ENCODE data around the gene PLCD4.

Gene PLCD4

DNA sequence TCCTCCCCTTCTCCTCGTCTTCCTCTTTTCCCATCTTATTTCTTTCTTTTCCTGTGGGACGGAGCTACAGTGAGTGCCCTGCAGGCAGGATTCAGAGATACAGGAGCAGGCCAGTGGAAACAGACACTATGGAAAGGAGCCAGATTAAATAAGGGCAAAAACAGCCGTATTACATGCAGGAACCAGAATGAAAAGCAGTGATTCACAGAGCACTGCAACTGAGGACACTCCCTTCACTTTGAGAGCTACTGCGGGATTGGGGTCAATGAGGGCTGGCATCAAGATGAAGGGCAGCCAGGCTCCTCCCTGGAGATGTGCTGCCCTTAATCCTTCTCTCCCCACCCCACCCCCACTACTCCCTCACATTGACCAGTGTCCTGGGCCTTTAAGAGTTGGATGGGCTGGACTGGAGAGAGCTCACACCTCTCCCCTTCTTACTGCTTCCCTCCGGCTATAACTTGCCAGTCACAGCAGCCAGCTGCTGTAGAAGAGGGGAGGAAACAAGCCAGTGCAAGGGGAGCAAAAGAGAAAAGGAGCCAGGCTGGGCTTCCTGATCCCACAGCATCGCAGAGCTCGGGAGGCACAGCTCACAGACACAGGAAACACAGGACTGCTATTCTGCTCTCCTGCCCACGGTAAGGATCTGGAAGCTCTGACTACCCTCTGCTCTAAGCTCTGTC is at the start of gene PLCD4:
PLCD4 (plus strand) TSS at position 464 of the 680 bp plus-strand sequence. CDS start 7,841 bp downstream, outside the sequence.
- DNase-seq (ENCODE audit: low spot score), result no peak

DNA sequence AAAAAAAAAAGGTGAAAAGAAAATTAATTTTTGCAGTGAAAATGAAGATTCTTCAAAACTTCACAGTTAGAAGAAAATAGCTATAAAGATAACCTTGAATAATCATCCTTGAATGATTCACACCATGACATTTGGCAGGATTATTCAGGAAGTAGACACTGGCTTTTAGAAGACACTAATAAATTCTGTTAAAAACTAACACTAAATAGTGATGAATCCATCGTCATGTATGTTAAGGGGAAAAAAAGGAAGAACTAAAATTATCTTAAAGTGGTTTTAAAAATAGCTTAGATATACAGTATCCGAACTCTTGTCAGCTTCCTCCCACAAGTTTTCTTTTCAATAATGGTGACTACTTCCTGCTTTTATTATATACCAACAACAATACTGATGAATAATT is 49.8 kb upstream of the PLCD4 start:
- no peak for DNase-seq (ENCODE audit: low spot score)

GRCh38 chr2:218558986-218559385 is 48.7 kb upstream of the PLCD4 start:
- no peak for DNase-seq (ENCODE audit: low spot score)

- DNase-seq (ENCODE audit: low spot score), result no peak
Observed at GRCh38 chr2:218564056-218564455, 43.6 kb upstream of the PLCD4 start.

- DNase-seq (ENCODE audit: low spot score), result no peak
Observed at GRCh38 chr2:218566296-218566695, 41.4 kb upstream of the PLCD4 start.

DNA sequence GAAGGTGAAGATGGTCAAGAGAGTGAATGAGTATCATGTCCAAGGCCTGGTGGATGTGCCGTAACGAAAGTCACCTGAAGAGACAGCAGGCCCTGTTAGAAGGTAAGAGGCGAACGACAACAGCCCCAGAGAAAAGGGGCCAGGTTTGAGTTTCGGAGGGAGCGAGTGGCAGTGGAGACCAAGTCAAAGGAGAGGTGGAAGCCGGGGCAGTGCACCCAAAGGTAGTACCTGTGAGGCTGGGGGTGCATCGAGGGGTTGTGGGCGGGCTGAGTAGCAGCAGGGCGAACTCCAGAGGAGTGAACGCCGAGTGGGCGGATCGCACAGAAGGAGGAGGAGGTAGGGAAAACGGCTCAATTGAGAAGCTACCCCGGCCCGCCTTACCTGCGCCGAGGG is 39.9 kb upstream of the PLCD4 start:
- DNase-seq (ENCODE audit: low spot score), result peak; percentile 60

DNA sequence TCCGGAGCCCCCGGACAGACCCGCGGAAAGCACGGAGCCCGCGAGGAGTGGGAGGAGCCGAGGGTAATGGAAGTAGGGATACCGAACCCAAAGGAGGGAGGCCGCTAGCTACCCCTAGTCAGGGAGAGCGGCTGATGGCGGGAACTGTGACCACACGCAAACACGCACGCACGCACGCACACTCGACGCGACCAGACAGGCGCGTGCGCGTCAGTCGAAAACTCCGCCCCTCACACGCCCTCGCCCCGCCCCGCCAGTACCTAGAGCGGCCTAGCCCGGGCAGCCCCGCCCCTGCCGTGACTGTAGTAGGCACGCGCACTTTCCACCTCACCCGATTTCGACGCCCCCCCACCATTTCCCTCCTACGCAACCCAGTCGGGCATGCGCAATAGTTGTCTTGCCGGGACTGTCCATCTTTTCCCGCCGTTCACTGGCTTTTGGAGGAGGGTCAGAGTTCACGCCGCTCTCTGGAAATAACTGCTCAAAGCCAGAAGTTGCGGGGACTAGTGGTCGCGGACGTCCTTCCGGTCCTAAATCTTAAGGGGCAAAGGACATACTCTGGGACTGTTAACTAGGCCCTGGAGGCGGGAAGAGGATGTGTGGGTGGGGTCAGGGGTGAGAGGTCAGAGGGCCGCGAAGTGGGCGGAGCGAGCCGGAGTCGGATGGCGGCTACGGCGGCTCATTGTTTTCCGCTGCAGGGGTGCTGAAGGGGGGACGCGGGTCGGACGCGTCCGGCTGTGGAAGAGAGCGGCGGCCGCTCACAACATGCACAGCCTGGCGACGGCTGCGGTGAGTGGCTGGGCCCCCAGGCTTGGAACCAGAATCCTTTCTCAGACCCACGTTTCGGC is 39.3 kb upstream of the PLCD4 start, which contains the start of the genes CNOT9 and USP37:
CNOT9 (plus strand) TSS at position 650 of the 848 bp plus-strand sequence; CDS start at position 766, 116 bp downstream.
USP37 (minus strand) TSS at position 162 of the 848 bp plus-strand sequence. CDS start 9,698 bp downstream, outside the sequence.
- peak; percentile 87 for DNase-seq (ENCODE audit: low spot score)

- peak; percentile 44 for DNase-seq (ENCODE audit: low spot score)
Observed at GRCh38 chr2:218569038-218569431, 38.7 kb upstream of the PLCD4 start.

- peak; percentile 8 for DNase-seq (ENCODE audit: low spot score)
Observed at GRCh38 chr2:218569661-218570500, 37.8 kb upstream of the PLCD4 start.

DNA sequence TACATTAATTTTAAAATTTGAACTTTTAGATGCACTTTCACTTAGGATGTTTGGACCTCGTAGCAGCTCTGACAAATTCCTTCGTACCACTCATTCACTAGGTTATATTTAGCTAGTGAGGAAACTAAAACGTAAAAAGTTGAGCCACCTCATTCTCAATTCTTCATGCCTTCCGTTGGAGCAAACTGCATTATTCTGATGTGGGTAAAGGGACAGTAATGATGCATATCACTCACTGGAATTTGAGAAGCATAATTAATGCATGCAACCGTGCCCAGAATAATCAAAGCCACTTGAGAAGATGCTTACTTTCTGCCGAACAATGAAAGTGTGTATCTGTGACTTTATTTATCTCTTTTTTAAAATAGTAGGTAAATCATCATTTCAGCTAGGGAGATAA is 36.8 kb upstream of the PLCD4 start:
- no peak for DNase-seq (ENCODE audit: low spot score)

DNA sequence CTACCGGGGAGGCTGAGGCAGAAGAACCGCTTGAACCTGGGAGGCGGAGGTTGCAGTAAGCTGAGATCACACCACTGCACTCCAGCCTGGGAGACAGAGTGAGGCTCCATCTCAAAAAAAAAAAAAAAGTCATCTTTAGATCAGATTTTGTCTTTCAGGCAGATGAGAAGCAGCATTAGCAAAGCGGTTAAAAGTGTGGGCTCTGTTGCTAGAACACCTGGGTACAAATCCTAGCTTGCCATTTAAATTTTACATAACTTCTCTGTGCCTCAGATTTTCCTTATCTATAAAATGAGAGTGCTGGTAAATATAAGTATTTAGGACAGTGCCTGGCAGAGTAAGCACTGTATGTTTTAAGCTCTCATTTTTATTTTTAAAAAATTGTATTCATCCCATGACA is 30.8 kb upstream of the PLCD4 start:
- DNase-seq (ENCODE audit: low spot score), result no peak

DNA sequence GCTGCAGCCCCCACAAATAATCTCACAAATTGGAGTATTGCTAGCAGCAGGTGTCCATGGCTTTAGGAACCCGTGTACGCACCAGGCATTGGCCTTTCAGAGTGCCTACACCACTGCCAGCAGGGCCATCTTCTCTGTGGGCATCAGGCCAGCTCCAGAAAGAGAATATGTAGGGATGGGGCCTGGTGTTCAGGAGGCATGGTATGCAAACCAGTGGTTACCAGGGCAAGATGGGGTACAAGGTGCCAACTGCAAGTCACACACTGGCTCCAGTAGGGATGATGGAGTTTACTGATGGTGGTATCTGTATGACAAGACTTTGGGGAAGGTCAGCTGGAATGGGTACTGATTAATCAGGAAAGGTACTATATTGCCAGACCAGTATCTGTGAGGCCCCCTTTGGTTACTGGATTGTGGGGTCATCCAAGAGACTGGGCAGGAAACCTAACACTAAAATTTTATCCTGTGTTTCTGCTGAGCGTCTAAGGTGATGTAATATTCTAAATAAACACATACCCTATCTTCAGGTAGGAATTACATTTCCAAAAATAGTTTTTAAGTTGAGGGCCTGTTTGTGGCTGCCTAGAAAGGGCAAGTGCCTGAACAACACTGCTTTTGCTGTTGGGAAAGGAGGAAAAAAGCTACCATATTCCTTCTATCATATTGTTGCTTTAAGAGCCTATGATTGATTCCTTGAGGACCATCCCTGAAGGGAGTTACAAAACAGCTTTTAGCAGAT is 30.0 kb upstream of the PLCD4 start:
- no peak for DNase-seq (ENCODE audit: low spot score)

GRCh38 chr2:218578272-218578877 is 29.3 kb upstream of the PLCD4 start:
- no peak for DNase-seq (ENCODE audit: low spot score)

DNA sequence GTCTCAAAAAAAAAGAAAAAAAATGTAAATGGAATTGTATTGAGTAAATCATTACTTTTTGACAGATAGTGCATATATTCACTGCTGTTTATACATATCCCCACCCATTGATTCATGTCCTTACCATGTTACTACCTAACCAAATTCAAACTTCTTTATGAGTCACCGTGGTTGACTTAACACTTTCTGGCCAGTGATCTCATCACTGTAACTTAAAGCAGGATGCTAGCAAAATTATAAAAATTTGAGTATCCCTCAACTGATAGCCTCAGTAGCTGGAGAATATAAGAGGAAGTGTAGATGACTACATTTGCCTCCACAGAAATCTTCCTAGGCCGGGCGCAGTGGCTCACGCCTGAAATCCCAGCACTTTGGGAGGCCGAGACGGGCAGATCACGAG is 25.6 kb upstream of the PLCD4 start:
- DNase-seq (ENCODE audit: low spot score), result no peak

DNA sequence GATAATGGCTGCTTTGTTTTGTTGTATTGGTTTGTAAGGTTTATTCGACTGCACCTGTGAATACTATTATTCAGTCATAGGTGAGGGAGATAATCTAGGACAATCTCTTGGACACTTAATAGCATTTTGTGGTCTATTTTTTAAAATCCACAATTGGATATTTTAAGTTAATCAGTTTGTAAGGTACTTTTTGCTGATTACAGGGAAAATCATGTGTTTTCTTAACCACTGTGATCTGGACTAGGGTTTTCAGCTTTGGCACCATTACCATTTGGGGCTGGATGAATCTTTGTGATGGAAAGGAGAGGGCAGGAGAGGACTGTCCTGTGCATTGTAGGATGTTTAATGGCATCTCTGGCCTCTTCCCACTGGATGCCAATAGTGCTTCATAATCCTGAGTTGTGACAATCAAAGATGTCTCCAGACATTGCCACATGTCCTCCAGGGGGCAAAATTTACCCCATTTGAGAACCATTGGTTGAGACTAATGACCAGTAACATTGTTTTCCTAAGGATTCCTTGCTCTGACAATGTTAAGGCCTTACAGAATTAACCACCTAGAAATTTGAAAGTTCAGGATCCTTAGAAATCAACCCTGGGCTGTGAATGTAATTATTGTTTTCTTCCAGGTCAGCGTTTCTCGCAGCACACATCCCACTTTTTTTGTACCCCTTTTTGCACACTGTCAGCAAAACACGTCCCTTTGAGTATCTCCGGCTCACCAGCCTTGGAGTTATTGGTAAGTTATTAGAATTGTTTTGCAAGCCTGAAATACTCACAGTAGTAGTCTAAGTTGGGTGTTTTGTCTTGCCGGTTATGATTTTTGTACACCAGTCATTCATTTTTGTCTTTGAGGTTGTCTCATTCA is 23.5 kb upstream of the PLCD4 start:
- DNase-seq (ENCODE audit: low spot score), result no peak

GRCh38 chr2:218585541-218585940 is 22.2 kb upstream of the PLCD4 start:
- no peak for DNase-seq (ENCODE audit: low spot score)

- DNase-seq (ENCODE audit: low spot score), result no peak
Observed at GRCh38 chr2:218605432-218605831, 2.3 kb upstream of the PLCD4 start.

DNA sequence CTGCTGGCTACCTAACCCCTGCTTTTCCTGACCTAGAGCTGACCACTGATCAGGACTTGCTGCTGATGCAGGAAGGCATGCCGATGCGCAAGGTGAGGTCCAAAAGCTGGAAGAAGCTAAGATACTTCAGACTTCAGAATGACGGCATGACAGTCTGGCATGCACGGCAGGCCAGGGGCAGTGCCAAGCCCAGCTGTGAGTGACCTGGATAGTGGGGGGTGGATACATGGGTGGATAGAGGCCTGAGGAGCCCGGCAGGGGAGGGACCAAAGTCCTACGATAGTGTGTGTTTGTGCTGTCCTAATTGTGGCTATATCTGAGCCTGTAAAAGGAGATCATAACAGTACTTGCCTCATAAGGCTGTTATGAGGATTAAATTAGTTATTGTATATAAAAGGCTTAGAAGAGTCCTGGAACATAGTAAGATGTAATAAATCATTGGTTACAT is 8.2 kb downstream of the PLCD4 start:
- no peak for DNase-seq (ENCODE audit: low spot score)

- DNase-seq (ENCODE audit: low spot score), result no peak
Observed at GRCh38 chr2:218618102-218618860, 10.6 kb downstream of the PLCD4 start.
